Cerebellar cortex (tissue), 1 donor: ENCODE data around the gene OR6A2.
A peak's percentile ranks its signal among the peaks of the same experiment; 100 is the strongest.
"Not testable (repeated sequence)": the region's sequence is repeated elsewhere in the genome, so short reads cannot be mapped to it uniquely, and the experiment has no call there.

ENCODE experiments used
- DNase-seq: peaks from one replicate; pipeline ENCODE4 v3.0.0-alpha.2; 2015; ENCODE audit warnings: low spot score

OR6A2 gene

GRCh38 chr11:6799402-6799801 lies at the start of gene OR6A2:
TSS of gene OR6A2 (minus strand) at chr11:6799689. CDS start at chr11:6795708, 3,981 bp downstream.
- DNase-seq, result no peak

- no peak for DNase-seq
Observed at GRCh38 chr11:6845383-6845782, 45.9 kb upstream of the OR6A2 start, which contains the start of gene OR10A5. TSS of gene OR10A5 (plus strand) at chr11:6845683. CDS start at chr11:6845683, 0 bp downstream.

GRCh38 chr11:6844356-6844755 lies 44.9 kb upstream of the OR6A2 start:
- DNase-seq, result no peak

DNA sequence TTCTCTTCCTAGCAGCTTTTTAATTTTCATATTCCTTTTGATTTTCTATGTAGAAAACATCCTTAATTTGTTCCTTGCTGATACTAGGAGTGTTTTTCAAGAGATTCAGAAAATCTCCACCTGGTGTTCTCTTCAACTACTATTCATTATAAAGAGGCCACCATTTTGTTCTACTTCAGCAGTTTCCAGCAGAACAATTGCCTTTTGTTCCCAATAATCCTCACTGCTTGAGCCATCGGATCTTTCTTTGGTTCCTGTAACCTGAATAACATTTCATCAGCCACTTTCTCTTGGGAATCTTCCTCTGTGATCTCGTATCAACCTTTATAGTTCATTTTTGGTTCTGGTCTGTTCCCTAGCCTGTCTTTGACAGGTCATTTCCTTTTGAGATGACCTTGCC lies 44.2 kb upstream of the OR6A2 start:
- no peak for DNase-seq

- DNase-seq, result no peak
Observed at GRCh38 chr11:6841694-6842093, 42.2 kb upstream of the OR6A2 start.

DNA sequence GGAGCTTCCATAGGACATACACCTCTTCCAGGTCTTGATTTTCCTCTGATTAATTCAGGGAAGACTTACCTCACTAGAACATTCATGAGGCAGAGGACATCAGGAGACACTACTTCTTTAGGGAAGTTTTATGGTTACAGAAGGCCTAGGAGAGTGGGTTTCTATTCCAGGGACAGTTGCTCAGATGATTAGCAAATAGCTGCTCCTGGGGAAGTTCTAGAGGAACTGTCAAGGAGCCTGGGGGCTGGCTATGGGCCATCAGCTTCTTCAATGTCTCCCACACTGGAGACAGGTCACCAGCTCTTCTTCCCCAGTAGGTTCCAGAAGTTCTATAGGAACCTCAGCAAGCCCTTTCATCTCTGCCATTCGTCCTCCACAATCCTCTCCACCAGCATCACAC lies 34.5 kb upstream of the OR6A2 start:
- DNase-seq, result no peak

- no peak for DNase-seq
Observed at GRCh38 chr11:6833356-6833755, 33.9 kb upstream of the OR6A2 start.

GRCh38 chr11:6828103-6828502 lies 28.6 kb upstream of the OR6A2 start:
- no peak for DNase-seq

DNA sequence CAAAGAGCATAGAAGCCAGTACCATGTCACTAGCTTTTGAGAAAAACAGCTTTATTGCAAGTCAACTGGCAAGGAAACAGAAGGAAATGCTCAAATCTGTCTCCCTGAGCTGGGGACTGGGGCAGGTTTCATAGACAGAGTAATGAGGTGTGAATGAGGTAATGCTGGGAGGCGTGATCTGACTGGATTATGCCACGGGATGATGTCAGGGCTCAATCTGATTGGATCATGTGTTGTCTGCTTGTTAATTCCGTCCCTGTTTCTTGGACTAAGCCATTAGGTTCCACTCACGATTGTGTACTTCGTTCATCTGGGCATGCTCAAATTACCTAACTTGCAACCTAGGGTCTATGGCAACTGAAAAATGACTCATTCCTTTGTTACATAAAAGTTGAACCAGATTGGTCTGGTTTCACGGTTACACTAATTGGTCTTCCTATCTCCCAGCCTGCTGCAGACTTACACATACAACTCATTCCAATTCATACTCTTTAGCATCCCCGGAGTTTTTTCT lies 25.8 kb upstream of the OR6A2 start:
- no peak for DNase-seq

DNA sequence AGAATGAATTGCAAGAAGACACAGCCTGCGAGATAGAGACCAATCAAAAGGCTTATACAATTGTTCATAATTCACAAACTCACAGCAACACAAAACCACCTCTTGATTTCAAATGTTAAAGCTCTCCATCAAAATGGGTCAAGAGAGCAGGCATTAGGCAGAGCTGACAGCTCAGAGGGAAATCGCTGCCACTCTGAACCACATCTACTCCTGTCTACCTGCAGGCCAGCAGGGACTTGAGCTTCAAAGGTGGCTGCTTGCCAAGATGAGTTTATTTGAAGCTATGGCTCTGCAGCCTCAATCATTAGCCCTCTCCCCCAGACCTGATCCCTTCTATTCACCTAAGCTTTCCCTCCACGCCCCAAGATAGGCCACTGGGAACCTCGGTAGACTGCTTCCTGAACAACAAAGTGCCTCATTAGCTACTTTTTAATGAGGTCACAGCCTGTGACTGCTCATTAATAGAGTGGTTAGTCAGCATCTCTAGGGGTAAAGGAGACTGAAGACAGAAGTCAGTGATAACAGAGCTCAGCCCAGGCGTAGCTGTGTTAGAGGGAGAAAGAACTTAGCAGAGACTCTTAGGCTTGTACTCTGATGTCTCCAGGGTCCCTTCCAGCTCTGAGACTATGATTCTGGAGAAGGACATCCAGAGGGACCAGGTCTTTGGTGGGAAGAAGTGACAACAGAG lies 24.8 kb upstream of the OR6A2 start:
- peak; percentile 1 for DNase-seq

DNA sequence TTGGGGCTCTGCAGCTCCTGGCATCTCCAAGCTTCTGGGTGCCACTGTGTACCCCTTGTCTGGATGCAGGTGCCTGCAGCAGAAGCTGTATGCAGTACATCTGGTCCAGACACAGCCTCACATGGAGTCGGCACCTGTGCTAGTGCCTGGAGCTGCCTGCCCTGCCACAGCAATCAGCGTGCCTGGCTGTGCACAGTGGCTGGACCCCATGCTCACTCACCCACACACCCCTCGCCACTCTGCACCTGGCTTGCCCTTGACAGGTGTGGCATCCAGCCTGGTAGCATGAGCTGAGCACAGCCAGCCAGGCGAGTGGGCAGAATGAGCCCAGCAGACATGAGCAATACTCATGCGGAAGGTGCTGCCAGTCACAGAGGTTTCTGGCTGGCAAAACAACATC lies 19.5 kb upstream of the OR6A2 start:
- no peak for DNase-seq

DNA sequence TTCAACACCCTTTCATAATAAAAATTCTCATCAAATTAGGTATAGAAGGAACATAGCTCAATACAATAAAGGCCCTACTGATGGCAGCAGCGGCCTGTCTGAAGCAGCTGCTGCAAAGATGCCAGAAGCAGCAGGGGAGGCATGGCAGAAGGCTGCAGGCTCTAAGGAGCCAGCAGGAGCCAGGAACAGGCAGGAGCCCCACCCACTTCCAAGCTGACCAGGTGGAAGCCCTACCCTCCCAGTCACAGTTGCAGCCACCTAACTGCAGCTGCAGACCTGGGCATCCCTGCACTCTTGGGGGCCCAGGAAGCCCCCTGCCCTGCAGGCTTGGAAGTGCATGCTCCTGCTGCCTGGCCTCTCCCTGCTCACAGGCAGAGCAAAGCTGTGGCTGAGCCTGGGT lies 18.2 kb upstream of the OR6A2 start:
- DNase-seq, result peak; percentile 78

DNA sequence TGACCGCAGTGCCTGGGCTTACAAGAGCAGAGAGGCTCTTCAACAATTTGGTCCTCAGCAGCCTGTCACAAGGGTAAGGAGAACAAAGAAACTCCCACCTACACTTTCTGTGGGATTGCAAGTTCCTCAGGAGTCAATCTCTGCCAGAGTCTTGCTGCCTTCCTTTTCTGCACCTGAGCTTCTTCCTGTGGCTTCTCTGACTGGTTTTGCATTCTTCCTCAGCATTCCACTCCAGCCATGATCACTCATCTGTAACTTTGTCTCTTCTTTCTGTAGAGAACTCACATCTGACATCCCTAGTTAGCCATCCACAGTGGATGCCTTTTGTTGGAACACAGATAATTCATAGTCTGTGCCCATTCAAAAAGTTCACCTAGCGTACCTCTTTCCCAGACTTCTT lies 14.2 kb upstream of the OR6A2 start:
- DNase-seq, result no peak

- peak; percentile 36 for DNase-seq
Observed at GRCh38 chr11:6812390-6813005, 13.0 kb upstream of the OR6A2 start.

- DNase-seq, result not testable (repeated sequence)
Observed at GRCh38 chr11:6801075-6801474, 1.6 kb upstream of the OR6A2 start.

DNA sequence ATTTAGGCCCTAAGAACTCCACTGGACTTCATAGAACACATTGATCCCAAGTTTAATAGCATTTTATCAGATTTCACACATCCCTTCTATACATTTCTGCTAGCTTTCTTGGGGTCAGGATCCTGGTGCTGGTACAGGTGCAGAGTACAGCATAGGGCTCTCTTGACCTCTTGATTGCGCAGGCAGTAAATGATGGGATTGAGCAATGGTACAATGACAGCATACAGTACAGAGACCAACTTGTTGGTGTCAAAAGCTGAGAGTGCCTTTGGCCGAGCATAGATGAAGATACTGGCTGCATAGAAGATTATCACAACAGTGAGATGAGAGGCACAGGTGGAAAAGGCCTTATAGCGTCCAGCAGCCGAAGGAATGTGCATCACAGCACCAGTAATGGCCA lies 4.8 kb downstream of the OR6A2 start:
- no peak for DNase-seq

DNA sequence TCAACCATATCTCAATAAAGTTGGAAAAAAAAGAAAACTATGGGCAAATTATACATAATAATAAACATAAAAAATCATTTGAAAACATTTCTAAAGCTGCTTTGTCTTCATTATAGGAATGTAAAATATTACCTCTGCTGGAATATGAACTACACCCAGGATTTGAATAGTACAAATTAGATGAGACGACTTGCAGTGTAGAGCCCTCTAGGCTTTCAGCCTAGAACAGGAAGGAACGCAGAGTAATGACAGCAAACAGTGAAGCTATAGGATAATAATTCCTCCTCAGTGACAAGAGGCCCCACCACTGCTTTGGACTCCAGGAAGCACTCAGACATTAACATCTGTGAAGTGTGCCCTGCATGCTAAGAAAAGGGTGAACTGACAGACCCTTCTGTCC lies 8.9 kb downstream of the OR6A2 start:
- DNase-seq, result no peak

DNA sequence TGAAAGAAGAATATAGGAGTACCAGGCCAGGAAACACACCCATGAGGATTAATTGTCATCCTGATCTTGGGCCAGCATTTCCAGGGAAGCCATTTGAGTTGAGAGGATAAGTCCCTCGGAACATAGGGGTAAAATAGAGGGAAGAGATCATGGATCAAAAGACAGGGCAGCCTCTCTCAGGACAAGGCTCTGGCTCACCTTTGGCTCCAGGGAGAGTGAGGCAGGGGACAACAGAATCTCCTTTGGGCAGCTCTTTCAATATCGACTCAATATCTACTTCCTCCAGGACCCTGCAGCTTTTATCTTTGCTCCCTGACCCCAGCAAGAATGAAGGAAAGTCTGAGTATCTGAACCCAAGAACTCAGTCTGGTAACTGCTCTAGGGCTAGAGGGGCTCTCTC lies 16.8 kb downstream of the OR6A2 start, which contains the start of gene OR2AG1:
TSS of gene OR2AG1 (plus strand) at position 301 of the 400 bp plus-strand sequence. CDS start 2,018 bp downstream, outside the sequence.
- DNase-seq, result no peak

GRCh38 chr11:6780829-6781228 lies 18.7 kb downstream of the OR6A2 start:
- DNase-seq, result no peak

- DNase-seq, result no peak
Observed at GRCh38 chr11:6778518-6778917, 21.0 kb downstream of the OR6A2 start.

- DNase-seq, result no peak
Observed at GRCh38 chr11:6771926-6772893, 27.3 kb downstream of the OR6A2 start, which contains the start of gene OR2AG2. TSS of gene OR2AG2 (minus strand) at chr11:6771976. CDS start at chr11:6768957, 3,019 bp downstream.

DNA sequence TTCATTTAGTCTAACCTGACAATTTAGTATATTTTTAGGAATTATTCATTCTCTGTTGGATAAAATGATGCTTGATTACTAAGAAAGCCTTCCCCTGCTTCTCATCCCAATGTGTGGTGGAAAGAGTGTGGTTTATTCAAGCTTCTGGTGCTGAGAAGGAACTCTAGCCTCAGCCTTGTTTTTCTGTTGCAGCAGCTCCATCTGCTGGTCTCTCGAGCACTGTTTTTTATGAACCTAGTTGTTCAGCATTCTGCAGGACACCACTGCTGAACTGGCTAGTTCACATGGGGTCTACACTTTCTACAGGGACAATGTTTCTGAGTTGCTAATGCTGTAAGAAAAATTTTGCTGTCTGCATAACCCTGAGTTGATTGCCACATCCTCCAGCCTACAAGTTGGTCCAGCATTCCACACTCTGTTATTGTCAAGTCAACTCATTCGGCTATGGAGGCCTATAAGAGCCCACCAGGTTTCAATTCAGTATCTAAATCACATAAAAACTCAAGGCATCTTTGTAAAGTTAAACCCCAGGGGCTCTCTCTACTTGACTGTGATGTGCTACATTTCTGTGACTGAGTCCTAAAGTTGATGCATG lies 42.0 kb downstream of the OR6A2 start:
- DNase-seq, result peak; percentile 73
